MCF 10A (cell line): ENCODE measurements around the gene GLCCI1. TPM values are rescaled to one million over a fixed set of nuclear protein-coding genes. Genes with fewer than 3 reads are reported as not detected.

ENCODE experiments used
- BruUV-seq: library from RNA; stranded (reverse); fragments of 400-500 nt; replicated peaks from 2 replicates; lab custom pipeline; 2021; lab: Mats Ljungman, UMichigan
- CTCF ChIA-PET: fragments of 300-600 bp; sonication (Branson Sonifier 250); formaldehyde crosslinking; extraction: SDS; loops from one replicate; lab custom pipeline; 2021; ENCODE audit warnings: antibody characterized with exemption, inconsistent platforms; lab: Yijun Ruan, JAX
- POLR2A ChIA-PET: fragments of 300-600, 350-650 bp; sonication (Branson Sonifier 250); formaldehyde crosslinking; extraction: SDS; loops from one replicate; lab custom pipeline; 2020; ENCODE audit warnings: antibody characterized with exemption, inconsistent platforms; lab: Yijun Ruan, JAX
- DNase-seq: peaks from one replicate; pipeline ENCODE4 v3.0.0-alpha.2; 2018; ENCODE audit not compliant: unreplicated experiment
- H3K27ac Mint-ChIP-seq: one replicate; pipeline ENCODE4 v1.8.0; 2022; ENCODE audit warnings: mild to moderate bottlenecking, low read depth, mixed read lengths; ENCODE audit not compliant: unreplicated experiment
- H3K27me3 Mint-ChIP-seq: one replicate; pipeline ENCODE4 v1.8.0; 2022; ENCODE audit warnings: mixed read lengths; ENCODE audit not compliant: insufficient read depth, unreplicated experiment
- H3K36me3 Mint-ChIP-seq: one replicate; pipeline ENCODE4 v1.8.0; 2022; ENCODE audit warnings: mild to moderate bottlenecking, moderate library complexity, mixed read lengths; ENCODE audit not compliant: insufficient read depth, unreplicated experiment
- H3K4me1 Mint-ChIP-seq: one replicate; pipeline ENCODE4 v1.8.0; 2022; ENCODE audit warnings: mixed read lengths; ENCODE audit not compliant: insufficient read depth, unreplicated experiment
- H3K4me3 Mint-ChIP-seq: one replicate; pipeline ENCODE4 v1.8.0; 2022; ENCODE audit warnings: mild to moderate bottlenecking, moderate library complexity, mixed read lengths; ENCODE audit not compliant: unreplicated experiment
- H3K9me3 Mint-ChIP-seq: one replicate; pipeline ENCODE4 v1.8.0; 2022; ENCODE audit warnings: mixed read lengths; ENCODE audit not compliant: unreplicated experiment
- CTCF ChIP-seq: fragments of 200-600 bp; IDR thresholded peaks from one replicate; pipeline ENCODE4 v1.8.0; 2022; ENCODE audit warnings: antibody characterized with exemption, mild to moderate bottlenecking; ENCODE audit not compliant: unreplicated experiment
- intact Hi-C: fragments of 100-400 bp; cut with micrococcal nuclease; formaldehyde crosslinking; loops from 2 replicates; pipeline ENCODE4 v1.14.1; 2022
- total RNA-seq: library from RNA; stranded (reverse); gene quantifications from 2 replicates; pipeline ENCODE4 v1.2.3, GENCODE V29; 2022

The GLCCI1 gene
- total RNA-seq, 1 experiment from 2014 or later = 5.3 TPM

- no peaks in the 10 kb centered on the region for H3K27me3 Mint-ChIP-seq
- ChIA-PET CTCF (no interaction called here), POLR2A (no interaction called here)
- intact Hi-C loops = no loop called here
- no TSS peak for BruUV-seq
- H3K36me3 Mint-ChIP-seq = peaks cover 11% of the 10 kb centered on the region
- no peak overlapping the region for H3K4me3 Mint-ChIP-seq
- no peak overlapping the region for H3K27ac Mint-ChIP-seq
- no peaks in the 10 kb centered on the region for H3K4me1 Mint-ChIP-seq
- H3K9me3 Mint-ChIP-seq = no peaks in the 10 kb centered on the region
- no peak for TF ChIP-seq CTCF
- DNase-seq = no peak
These were observed 47.1 kb downstream of the GLCCI1 start for GRCh38 chr7:8015746-8016120.

GRCh38 chr7:8017423-8017822 lies 48.8 kb downstream of the GLCCI1 start:
- no peak overlapping the region for H3K27ac Mint-ChIP-seq
- peaks cover 11% of the 10 kb centered on the region for H3K36me3 Mint-ChIP-seq
- no peak for TF ChIP-seq CTCF
- no TSS peak for BruUV-seq
- intact Hi-C loops = no loop called here
- POLR2A ChIA-PET = no interaction called here
- DNase-seq = no peak
- CTCF ChIA-PET = interaction anchor here (1.3 kb wide), 1 partner anchor 18 kb away, joined by 3 read pairs; no protein-coding TSS in a partner anchor
- H3K9me3 Mint-ChIP-seq = no peaks in the 10 kb centered on the region
- no peaks in the 10 kb centered on the region for H3K27me3 Mint-ChIP-seq
- no peak overlapping the region for H3K4me3 Mint-ChIP-seq
- no peaks in the 10 kb centered on the region for H3K4me1 Mint-ChIP-seq

- no peak overlapping the region for H3K4me3 Mint-ChIP-seq
- peaks cover 11% of the 10 kb centered on the region for H3K36me3 Mint-ChIP-seq
- H3K4me1 Mint-ChIP-seq = no peaks in the 10 kb centered on the region
- no peaks in the 10 kb centered on the region for H3K27me3 Mint-ChIP-seq
- ChIA-PET CTCF (interaction anchor here (0.6 kb wide), 1 partner anchor 18 kb away, joined by 3 read pairs; no protein-coding TSS in a partner anchor), POLR2A (no interaction called here)
- TF ChIP-seq CTCF = no peak
- DNase-seq = no peak
- intact Hi-C loops = no loop called here
- H3K9me3 Mint-ChIP-seq = no peaks in the 10 kb centered on the region
- no peak overlapping the region for H3K27ac Mint-ChIP-seq
- no TSS peak for BruUV-seq
These were observed 50.4 kb downstream of the GLCCI1 start for GRCh38 chr7:8018961-8019360.

- DNase-seq = no peak
- no peak for TF ChIP-seq CTCF
- H3K27ac Mint-ChIP-seq = no peak overlapping the region
- H3K4me3 Mint-ChIP-seq = no peak overlapping the region
- H3K27me3 Mint-ChIP-seq = no peaks in the 10 kb centered on the region
- intact Hi-C loops = no loop called here
- no peaks in the 10 kb centered on the region for H3K4me1 Mint-ChIP-seq
- peaks cover 15% of the 10 kb centered on the region for H3K36me3 Mint-ChIP-seq
- BruUV-seq = no TSS peak
- CTCF ChIA-PET = interaction anchor here (0.6 to 1.0 kb wide), 3 partner anchors 13 to 344 kb away, joined by 3 to 5 read pairs (median 4); no protein-coding TSS in a partner anchor
- POLR2A ChIA-PET = interaction anchor here (1.2 kb wide), 1 partner anchor 12 kb away, joined by 3 read pairs; no protein-coding TSS in a partner anchor
- H3K9me3 Mint-ChIP-seq = peaks cover 7% of the 10 kb centered on the region
These were observed 54.0 kb downstream of the GLCCI1 start for GRCh38 chr7:8022628-8023027.
